CD1c-positive myeloid dendritic cell (primary cell): ENCODE data around the gene ELAPOR2.
"Not testable (repeated sequence)": the region's sequence is repeated elsewhere in the genome, so short reads cannot be mapped to it uniquely, and the experiment has no call there.

Experiments
- DNase-seq: peaks from one replicate; pipeline ENCODE4 v3.0.0-alpha.2; 2016; ENCODE audit errors: extremely low spot score

ELAPOR2 gene

GRCh38 chr7:87059525-87060287 lies at the start of gene ELAPOR2:
Gene ELAPOR2, minus strand, starts transcription at chr7:87059654. Its CDS starts 141 bp downstream, at chr7:87059513.
- DNase-seq, result peak; percentile 59

DNA sequence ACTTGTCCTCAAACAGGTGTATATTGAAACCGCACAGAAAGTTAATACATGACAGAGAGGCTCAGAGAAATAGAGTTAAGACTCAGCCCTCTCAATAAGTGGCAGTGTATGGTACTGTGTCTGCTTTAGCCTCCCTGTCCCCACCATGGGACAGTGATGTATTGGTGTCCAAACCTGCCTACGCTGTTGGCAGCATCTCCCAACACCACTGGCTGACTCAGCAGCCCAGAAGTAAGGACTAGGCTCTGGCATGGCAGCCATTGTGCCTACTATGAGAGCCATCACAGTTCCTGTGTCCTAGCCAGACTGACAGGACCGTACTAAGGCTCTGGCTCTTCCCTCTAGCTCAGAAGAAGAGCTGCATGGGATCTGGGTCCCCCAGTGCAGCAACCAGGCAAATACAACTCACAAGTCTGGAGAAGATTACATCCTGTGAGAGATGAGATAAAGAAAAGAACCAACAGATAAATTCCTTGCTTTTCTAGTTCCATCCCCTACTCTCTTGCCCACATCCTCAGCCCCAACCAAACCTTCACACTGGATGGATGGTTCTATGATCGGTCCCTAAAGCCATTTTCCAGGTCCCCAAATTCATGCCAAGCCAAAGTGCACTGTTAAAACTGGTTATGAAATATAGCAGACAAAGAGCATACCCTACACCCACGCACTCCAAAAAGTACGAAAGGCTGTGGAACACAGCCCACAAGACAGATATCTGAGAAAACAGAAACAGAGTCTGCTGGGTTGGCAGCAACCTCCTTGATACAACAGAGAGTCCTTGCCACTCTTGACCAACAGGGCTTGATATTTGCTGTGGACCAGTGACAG lies 48.7 kb upstream of the ELAPOR2 start:
- no peak for DNase-seq

- no peak for DNase-seq
These were observed 47.6 kb upstream of the ELAPOR2 start for GRCh38 chr7:87106974-87107612.

DNA sequence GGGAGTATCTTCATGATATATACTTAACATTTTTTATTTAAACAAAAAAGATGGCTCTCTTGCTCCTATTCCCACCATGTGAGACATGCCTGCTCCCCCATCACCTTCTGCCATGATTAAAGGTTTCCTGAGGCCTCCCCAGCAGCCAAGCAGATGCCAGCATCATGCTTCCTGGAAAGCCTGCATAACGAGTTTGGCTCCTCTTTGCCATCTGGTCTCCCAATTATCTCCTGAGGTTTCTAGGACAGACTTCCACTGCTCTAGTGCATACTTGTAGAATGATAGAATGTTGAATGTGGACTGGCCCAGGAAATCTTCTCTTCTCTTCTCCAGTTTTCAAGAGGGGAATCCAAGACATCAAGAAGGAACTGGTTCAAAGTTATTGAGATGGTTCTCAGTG lies 45.9 kb upstream of the ELAPOR2 start:
- no peak for DNase-seq

DNA sequence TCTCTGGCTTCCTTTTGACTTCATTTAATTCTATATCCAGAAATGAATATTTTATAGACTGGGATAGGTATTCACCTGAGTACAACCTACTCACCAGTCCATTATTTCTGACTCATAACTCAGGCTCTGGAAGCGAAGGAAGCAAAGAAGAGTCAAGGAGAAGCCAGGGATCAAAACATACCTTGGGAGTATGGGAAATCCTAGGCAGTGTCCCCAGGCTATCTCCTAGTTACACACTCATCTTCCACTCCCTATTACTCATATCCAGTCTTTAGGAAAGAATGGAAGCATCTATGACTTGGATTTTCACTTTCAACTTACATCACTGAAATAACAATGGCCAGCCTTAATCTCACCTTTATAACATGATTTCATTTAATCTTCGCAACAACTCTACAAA lies 40.9 kb upstream of the ELAPOR2 start:
- DNase-seq, result no peak

DNA sequence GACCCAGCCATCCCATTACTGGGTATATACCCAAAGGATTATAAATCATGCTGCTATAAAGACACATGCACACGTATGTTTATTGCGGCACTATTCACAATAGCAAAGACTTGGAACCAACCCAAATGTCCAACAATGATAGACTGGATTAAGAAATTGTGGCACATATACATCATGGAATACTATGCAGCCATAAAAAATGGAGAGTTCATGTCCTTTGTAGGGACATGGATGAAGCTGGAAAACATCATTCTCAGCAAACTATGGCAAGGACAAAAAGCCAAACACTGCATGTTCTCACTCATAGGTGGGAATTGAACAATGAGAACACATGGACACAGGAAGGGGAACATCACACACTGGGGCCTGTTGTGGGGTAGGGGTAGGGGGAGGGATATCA lies 37.9 kb upstream of the ELAPOR2 start:
- not testable (repeated sequence) for DNase-seq

DNA sequence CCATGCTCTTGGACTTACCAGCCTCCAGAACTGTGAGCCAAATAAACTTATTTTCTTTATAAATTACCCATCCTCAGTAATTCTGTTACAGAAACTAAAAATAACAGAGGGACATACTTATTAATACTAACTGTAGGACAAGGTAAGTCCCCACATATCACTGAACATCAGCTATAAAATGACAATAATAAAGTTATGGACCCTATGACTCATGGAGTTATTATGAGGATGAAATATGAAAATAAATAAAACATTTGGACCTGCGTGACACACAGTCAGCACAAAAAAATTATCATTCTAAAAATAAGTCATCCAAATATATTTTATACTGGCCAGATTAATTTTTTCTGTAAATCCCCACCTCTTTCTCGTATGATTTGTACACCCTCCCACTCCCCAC lies 34.9 kb upstream of the ELAPOR2 start:
- no peak for DNase-seq

GRCh38 chr7:87092568-87093091 lies 33.2 kb upstream of the ELAPOR2 start:
- DNase-seq, result no peak

GRCh38 chr7:87091487-87092066 lies 32.1 kb upstream of the ELAPOR2 start:
- DNase-seq, result no peak

GRCh38 chr7:87083865-87084519 lies 24.5 kb upstream of the ELAPOR2 start:
- no peak for DNase-seq

DNA sequence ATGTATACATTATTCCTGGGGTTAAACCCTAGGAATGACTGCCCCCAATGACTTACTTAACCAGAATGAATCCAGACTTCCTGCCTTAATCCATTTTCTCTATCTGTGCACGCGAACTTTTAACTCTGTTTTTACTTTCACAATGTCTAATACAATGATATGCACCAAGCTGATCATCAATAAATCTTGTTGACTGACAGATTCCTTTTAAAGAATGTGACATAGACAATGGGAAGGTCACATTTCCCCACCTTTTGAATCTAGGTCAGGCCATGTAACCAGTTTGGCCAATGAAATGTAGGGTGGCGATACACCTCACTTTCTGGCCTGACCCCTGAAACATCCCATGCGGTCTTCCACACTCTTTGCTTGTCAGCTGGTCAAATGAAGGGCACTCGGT lies 23.2 kb upstream of the ELAPOR2 start:
- DNase-seq, result no peak

GRCh38 chr7:87075671-87076404 lies 16.4 kb upstream of the ELAPOR2 start:
- no peak for DNase-seq

DNA sequence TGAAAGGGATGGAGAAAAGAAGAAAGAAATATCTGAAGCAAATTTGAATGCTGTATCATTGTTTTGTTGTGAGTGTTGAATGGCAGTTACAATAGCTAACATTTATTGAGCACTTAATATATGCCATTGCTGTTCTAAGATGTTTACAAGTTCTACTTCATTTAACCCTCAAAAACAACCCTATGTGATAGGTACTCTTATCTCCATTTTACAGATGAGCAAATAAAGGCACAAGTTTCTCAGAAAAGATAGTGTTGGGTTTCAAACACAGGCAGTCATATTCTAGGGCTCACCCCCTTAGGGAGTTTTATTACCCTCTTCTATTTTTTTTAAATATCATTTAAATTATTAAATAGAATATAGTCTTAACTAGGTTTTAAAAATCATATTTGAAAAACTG lies 8.3 kb upstream of the ELAPOR2 start:
- DNase-seq, result no peak

GRCh38 chr7:87060288-87060537 lies 759 bp upstream of the ELAPOR2 start:
- DNase-seq, result no peak

- no peak for DNase-seq
These were observed 520 bp downstream of the ELAPOR2 start for GRCh38 chr7:87058744-87059524.

DNA sequence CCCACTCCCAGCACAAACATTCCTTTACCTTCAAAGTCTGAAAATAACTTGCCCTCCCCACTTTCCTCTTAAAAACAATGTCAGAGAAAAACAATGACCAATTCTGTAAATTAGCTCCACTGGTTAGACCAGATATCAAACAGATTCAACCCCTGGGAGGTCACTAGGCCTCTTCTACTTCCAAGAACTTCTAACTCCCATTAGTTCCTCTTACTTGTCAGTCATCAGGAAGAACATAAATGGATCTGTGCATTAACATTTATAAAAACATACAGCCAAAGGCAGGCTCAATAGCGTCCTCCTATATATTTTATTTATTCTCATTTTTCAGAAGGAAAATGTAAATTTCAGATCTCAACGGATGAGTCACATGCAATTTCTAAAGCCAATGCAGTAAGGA lies 2.2 kb downstream of the ELAPOR2 start:
- DNase-seq, result no peak

GRCh38 chr7:87056346-87056745 lies 3.1 kb downstream of the ELAPOR2 start:
- DNase-seq, result no peak

- DNase-seq, result no peak
These were observed 10.6 kb downstream of the ELAPOR2 start for GRCh38 chr7:87048839-87049238.

DNA sequence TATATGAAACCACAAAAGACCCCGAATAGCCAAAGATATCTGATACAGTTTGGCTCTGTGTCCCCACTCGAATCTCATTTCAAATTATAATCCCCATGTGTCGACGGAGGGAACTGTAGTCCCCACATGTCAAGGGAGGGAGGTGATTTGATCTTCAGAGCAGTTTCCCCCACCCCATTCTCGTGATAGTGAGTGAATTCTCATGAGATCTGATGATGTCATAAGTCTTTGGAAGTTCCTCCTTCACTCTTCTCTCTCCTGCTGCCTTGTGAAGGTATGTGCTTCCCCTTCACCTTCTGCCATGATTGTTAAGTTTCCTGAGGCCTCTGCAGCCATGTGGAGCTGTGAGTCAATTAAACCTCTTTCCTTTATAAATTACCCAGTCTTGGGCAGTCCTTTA lies 13.0 kb downstream of the ELAPOR2 start:
- DNase-seq, result no peak

GRCh38 chr7:87044713-87045112 lies 14.7 kb downstream of the ELAPOR2 start:
- DNase-seq, result not testable (repeated sequence)
